ENCODE measurements around the gene ADPRHL1. TPM values are rescaled to one million over a fixed set of nuclear protein-coding genes. Genes with fewer than 3 reads are reported as not detected.
"Not testable (repeated sequence)": the region's sequence is repeated elsewhere in the genome, so short reads cannot be mapped to it uniquely, and the experiment has no call there.

Gene ADPRHL1
- total RNA-seq, 1 donor from 2014 or later: 0.22 TPM

DNA sequence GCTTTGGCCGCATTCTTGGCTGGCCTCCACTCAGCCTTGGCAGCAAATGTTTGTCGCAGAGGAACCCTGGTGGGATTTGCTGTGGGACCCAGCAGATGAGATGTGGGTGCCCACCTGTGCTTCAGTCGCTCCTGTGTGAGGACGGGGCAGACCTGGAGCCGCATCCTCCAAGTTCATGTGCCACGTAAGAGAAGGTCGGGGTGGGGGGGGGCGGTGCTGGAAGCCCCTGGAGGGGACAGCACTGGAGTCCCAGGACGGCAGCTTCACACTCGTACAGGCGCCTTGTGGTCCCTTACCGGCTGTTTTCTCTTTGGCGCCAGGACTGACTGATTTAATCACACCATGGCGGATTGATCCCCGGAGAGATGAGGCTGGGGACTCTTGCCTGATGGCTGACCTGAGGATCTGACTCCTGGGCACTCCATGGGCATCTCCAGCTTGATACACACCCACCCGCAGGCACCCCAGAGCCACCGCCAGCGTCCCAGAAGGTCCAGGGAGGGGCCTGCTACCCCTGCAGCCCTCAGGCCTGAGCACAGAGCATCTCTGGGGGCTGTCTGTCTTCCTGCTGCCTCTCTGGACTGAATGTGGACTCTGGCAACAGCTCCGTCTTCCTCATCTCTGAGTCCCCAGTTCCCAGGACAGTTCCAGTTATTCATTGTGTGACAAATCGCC is 79.3 kb downstream of the ADPRHL1 start:
- Mint-ChIP-seq H3K9me3 (peaks cover 2% of the 10 kb centered on the region), H3K27me3 (ENCODE audit: insufficient read depth, low read depth) (peaks cover 7% of the 10 kb centered on the region), H3K4me1 (no peaks in the 10 kb centered on the region), H3K4me3 (no peak overlapping the region), H3K27ac (no peak overlapping the region), H3K36me3 (no peaks in the 10 kb centered on the region)
- H3F3A ChIP-seq (ENCODE audit: low read depth): peaks cover 6% of the 10 kb centered on the region
- no peak overlapping the region for H3K4me3 ChIP-seq
- H3K9me3 ChIP-seq (ENCODE audit: low read depth): no peaks in the 10 kb centered on the region
- TF ChIP-seq EZH2 (IDR thresholded peaks at IDR 0.05) (no peak), EZH2phosphoT487 (IDR thresholded peaks at IDR 0.05) (no peak)
- TF ChIP-seq, protein P1, sequence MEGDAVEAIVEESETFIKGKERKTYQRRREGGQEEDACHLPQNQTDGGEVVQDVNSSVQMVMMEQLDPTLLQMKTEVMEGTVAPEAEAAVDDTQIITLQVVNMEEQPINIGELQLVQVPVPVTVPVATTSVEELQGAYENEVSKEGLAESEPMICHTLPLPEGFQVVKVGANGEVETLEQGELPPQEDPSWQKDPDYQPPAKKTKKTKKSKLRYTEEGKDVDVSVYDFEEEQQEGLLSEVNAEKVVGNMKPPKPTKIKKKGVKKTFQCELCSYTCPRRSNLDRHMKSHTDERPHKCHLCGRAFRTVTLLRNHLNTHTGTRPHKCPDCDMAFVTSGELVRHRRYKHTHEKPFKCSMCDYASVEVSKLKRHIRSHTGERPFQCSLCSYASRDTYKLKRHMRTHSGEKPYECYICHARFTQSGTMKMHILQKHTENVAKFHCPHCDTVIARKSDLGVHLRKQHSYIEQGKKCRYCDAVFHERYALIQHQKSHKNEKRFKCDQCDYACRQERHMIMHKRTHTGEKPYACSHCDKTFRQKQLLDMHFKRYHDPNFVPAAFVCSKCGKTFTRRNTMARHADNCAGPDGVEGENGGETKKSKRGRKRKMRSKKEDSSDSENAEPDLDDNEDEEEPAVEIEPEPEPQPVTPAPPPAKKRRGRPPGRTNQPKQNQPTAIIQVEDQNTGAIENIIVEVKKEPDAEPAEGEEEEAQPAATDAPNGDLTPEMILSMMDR (IDR thresholded peaks at IDR 0.05): no peak
- H3K4me1 ChIP-seq: no peaks in the 10 kb centered on the region
- no peak overlapping the region for H3K9ac ChIP-seq
- no peaks in the 10 kb centered on the region for H3K36me3 ChIP-seq
- H3K27ac ChIP-seq: no peak overlapping the region
- no peak overlapping the region for H2AFZ ChIP-seq (replicated peaks)
- no peaks in the 10 kb centered on the region for H4K20me1 ChIP-seq (ENCODE audit: low read depth)
- H3K4me2 ChIP-seq: no peak overlapping the region
- no peaks in the 10 kb centered on the region for H3K27me3 ChIP-seq
- no peaks in the 10 kb centered on the region for H3K79me2 ChIP-seq (ENCODE audit: low read depth)
- DNase-seq (ENCODE audit: low spot score): no peak

DNA sequence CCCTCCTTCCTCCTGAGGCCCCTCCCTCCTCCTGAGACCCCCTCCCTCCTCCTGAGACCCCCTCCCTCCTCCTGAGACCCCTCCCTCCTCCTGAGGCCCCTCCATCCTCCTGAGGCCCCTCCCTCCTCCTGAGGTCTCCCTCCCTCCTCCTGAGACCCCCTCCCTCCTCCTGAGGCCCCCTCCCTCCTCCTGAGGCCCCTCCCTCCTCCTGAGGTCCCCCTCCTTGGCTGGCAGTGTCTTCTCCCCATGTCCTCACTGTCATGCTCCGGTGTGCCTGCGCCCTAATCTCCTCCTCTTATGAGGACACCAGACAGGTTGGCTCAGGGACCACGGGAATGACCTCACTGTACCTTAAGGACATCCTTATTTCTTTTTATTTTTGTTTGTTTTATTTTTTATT is 81.6 kb downstream of the ADPRHL1 start:
- H3K9me3 Mint-ChIP-seq; DNase-seq (ENCODE audit: low spot score); H3K27ac Mint-ChIP-seq; H4K20me1 ChIP-seq (ENCODE audit: low read depth); H3K4me3 ChIP-seq; H3K79me2 ChIP-seq (ENCODE audit: low read depth); H3K4me1 ChIP-seq; H3K27ac ChIP-seq; H3K27me3 Mint-ChIP-seq (ENCODE audit: insufficient read depth, low read depth); H2AFZ ChIP-seq (replicated peaks); H3K9me3 ChIP-seq (ENCODE audit: low read depth); H3K4me1 Mint-ChIP-seq; H3K36me3 ChIP-seq; H3F3A ChIP-seq (ENCODE audit: low read depth); H3K4me3 Mint-ChIP-seq; H3K4me2 ChIP-seq; H3K9ac ChIP-seq; H3K27me3 ChIP-seq; H3K36me3 Mint-ChIP-seq: not testable (repeated sequence)

DNA sequence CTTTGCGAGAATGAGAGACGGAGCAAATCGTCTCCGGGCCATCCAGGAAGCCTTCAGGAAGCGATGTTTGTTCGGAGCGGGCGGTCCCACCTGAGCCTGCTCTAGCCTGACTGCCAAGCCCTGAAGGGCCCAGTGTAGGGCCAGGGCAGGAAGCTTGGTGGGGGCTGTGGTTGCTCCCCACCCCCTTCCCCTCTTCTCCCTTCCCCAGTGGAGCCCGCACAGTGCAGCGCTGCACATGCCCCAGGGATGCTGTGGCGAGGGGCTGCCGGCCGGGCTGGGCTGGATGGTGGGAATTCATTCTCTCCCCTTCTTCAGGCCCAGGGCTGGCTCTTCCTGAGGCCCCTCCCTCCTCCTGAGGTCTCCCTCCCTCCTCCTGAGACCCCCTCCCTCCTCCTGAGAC is 82.2 kb downstream of the ADPRHL1 start:
- Mint-ChIP-seq H3K4me3 (no peak overlapping the region), H3K9me3 (peaks cover 2% of the 10 kb centered on the region), H3K4me1 (peaks cover 3% of the 10 kb centered on the region), H3K27me3 (ENCODE audit: insufficient read depth, low read depth) (peaks cover 7% of the 10 kb centered on the region), H3K36me3 (no peaks in the 10 kb centered on the region), H3K27ac (no peak overlapping the region)
- H3K27me3 ChIP-seq: no peaks in the 10 kb centered on the region
- H3K4me2 ChIP-seq: no peak overlapping the region
- no peak overlapping the region for H2AFZ ChIP-seq (replicated peaks)
- no peak overlapping the region for H3K9ac ChIP-seq
- H3K27ac ChIP-seq: no peak overlapping the region
- peaks cover 6% of the 10 kb centered on the region for H3F3A ChIP-seq (ENCODE audit: low read depth)
- no peaks in the 10 kb centered on the region for H3K79me2 ChIP-seq (ENCODE audit: low read depth)
- no peaks in the 10 kb centered on the region for H4K20me1 ChIP-seq (ENCODE audit: low read depth)
- DNase-seq (ENCODE audit: low spot score): no peak
- H3K4me3 ChIP-seq: no peak overlapping the region
- TF ChIP-seq, protein P1 (IDR thresholded peaks at IDR 0.05): no peak
- TF ChIP-seq EZH2phosphoT487 (IDR thresholded peaks at IDR 0.05) (no peak), EZH2 (IDR thresholded peaks at IDR 0.05) (no peak)
- no peaks in the 10 kb centered on the region for H3K4me1 ChIP-seq
- no peaks in the 10 kb centered on the region for H3K36me3 ChIP-seq
- no peaks in the 10 kb centered on the region for H3K9me3 ChIP-seq (ENCODE audit: low read depth)

DNA sequence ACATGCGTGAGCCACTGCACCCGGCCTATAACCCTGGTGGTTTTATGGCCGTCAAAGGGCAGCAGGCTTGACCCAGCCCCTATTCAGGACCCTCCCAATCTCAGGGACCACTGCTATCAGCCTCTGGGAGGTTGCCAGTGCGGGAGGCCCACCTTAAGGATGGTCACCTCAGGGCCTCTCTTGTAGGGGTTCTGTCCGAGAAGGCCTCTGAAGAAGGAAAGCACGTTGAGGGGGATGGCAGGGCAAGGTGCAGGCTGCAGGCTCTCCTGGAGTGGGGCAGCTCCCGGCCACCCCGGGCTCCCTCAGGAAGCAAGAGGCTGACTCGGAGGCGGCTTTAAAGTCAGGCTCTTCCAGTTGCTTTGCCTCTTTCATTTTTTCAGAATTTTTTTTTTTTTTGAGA is 83.4 kb downstream of the ADPRHL1 start:
- H3K27ac Mint-ChIP-seq: no peak overlapping the region
- Histone ChIP-seq H3K4me1 (no peaks in the 10 kb centered on the region), H3K4me3 (no peak overlapping the region), H3K9ac (no peak overlapping the region), H3K4me2 (no peak overlapping the region), H3K27me3 (no peaks in the 10 kb centered on the region), H3F3A (ENCODE audit: low read depth) (peaks cover 6% of the 10 kb centered on the region), H3K36me3 (no peaks in the 10 kb centered on the region), H3K9me3 (ENCODE audit: low read depth) (no peaks in the 10 kb centered on the region), H4K20me1 (ENCODE audit: low read depth) (no peaks in the 10 kb centered on the region), H3K27ac (no peak overlapping the region), H2AFZ (replicated peaks) (no peak overlapping the region), H3K79me2 (ENCODE audit: low read depth) (no peaks in the 10 kb centered on the region)
- H3K27me3 Mint-ChIP-seq (ENCODE audit: insufficient read depth, low read depth): peaks cover 9% of the 10 kb centered on the region
- H3K36me3 Mint-ChIP-seq: no peaks in the 10 kb centered on the region
- no peak for TF ChIP-seq EZH2 (IDR thresholded peaks at IDR 0.05)
- TF ChIP-seq, protein P1 (IDR thresholded peaks at IDR 0.05): no peak
- DNase-seq (ENCODE audit: low spot score): no peak
- H3K9me3 Mint-ChIP-seq: peaks cover 2% of the 10 kb centered on the region
- no peak overlapping the region for H3K4me3 Mint-ChIP-seq
- peaks cover 8% of the 10 kb centered on the region for H3K4me1 Mint-ChIP-seq
